K562 (cell line): ENCODE data around the gene YLPM1. TPM values are rescaled to one million over a fixed set of nuclear protein-coding genes. Genes with fewer than 3 reads are reported as not detected.

Experiments used
- CBX3 ChIP-seq, 2 experiments: IDR thresholded peaks; 1 replicate in 1 of 2; 2 replicates in 1 of 2; pipeline ENCODE4 v1.6.1; 2012; ENCODE audit warnings: inconsistent platforms in 2 of 2, low read length in 2 of 2, borderline replicate concordance in 1 of 2, control low read depth in 1 of 2
- CEBPG ChIP-seq, 3 experiments: fragments of 200-800 bp in 1 of 3; sonication (Bioruptor generic) in 1 of 3; sonication (generic) in 1 of 3; formaldehyde crosslinking in 1 of 3; IDR thresholded peaks in 2 of 3; conservative IDR thresholded peaks in 1 of 3; 2 replicates each; pipeline versions ENCODE4 v1.6.1 to v1.8.0; 2016 to 2022; ENCODE audit warnings: missing compliant biosample characterization in 2 of 3, missing genetic modification characterization in 2 of 3, mild to moderate bottlenecking in 1 of 3, missing genetic modification reagents in 1 of 3
- FOS ChIP-seq: IDR thresholded peaks from 3 replicates; pipeline ENCODE4 v1.6.1; 2011; ENCODE audit not compliant: insufficient read length; ENCODE audit errors: extremely low read depth
- GABPA ChIP-seq: fragments of 200-800 bp; sonication (Bioruptor generic); conservative IDR thresholded peaks from 2 replicates; pipeline ENCODE4 v1.6.1; 2016; ENCODE audit warnings: low read depth, missing genetic modification characterization, missing compliant biosample characterization
- GATA2 ChIP-seq: sonication (generic); formaldehyde crosslinking; IDR thresholded peaks from 2 replicates; pipeline ENCODE4 v1.4.0; 2020; ENCODE audit warnings: mild to moderate bottlenecking, missing genetic modification reagents
- IFI16 ChIP-seq: fragments of 250-450 bp; sonication (Bioruptor Pico); IDR thresholded peaks from 2 replicates; pipeline ENCODE4 v2.1.2; 2022; ENCODE audit warnings: mild to moderate bottlenecking, inconsistent platforms
- KAT7 ChIP-seq: sonication (generic); formaldehyde crosslinking; IDR thresholded peaks from 2 replicates; pipeline ENCODE4 v1.8.0; 2022; ENCODE audit warnings: missing genetic modification reagents, mild to moderate bottlenecking, borderline replicate concordance
- KLF1 ChIP-seq: fragments of 450-650 bp; IDR thresholded peaks from 2 replicates; pipeline ENCODE4 v1.6.1; 2016; ENCODE audit warnings: missing genetic modification characterization, missing compliant biosample characterization
- MAZ ChIP-seq, 2 experiments: fragments of 450-650 bp in 1 of 2; sonication (generic) in 1 of 2; formaldehyde crosslinking; IDR thresholded peaks in 1 of 2; conservative IDR thresholded peaks in 1 of 2; 2 replicates each; pipeline versions ENCODE4 v1.4.0 to v1.5.0; 2020; ENCODE audit warnings: mild to moderate bottlenecking in 1 of 2, missing genetic modification reagents in 1 of 2
- NFATC3 ChIP-seq: fragments of 450-650 bp; IDR thresholded peaks from 2 replicates; pipeline ENCODE4 v1.6.1; 2017; ENCODE audit warnings: mild to moderate bottlenecking
- SMC3 ChIP-seq: conservative IDR thresholded peaks from 2 replicates; pipeline ENCODE4 v1.6.1; 2011; ENCODE audit warnings: low read depth, low read length, improper control_type of control experiment; ENCODE audit not compliant: insufficient read depth
- SREBF1 ChIP-seq: fragments of 150-350 bp; IDR thresholded peaks from 2 replicates; pipeline ENCODE4 v1.6.1; 2014; ENCODE audit warnings: antibody characterized with exemption, low read depth, low read length, borderline replicate concordance
- TCF7L2 ChIP-seq: fragments of 150-350 bp; IDR thresholded peaks from 2 replicates; pipeline ENCODE4 v1.6.1; 2016; ENCODE audit warnings: low read depth, mild to moderate bottlenecking, low read length, moderate library complexity
- ZNF583 ChIP-seq: fragments of 250-450 bp; sonication (Bioruptor Pico); IDR thresholded peaks from 2 replicates; pipeline ENCODE4 v1.4.0; 2020
- ZNF79 ChIP-seq: fragments of 250-450 bp; sonication (Bioruptor Pico); IDR thresholded peaks from 2 replicates; pipeline ENCODE4 v1.4.0; 2020; ENCODE audit warnings: low read depth, mild to moderate bottlenecking, moderate library complexity
- polyA plus RNA-seq, 8 experiments: library from polyadenylated mRNA; depleted of rRNA in 4 of 8; stranded (reverse) in 5 of 8; unstranded in 3 of 8; fragments of >200 nt; fragmentation: Nextera tagmentation in 2 of 8; fragmentation: Illumina TruSeq in 1 of 8; extraction: Ambion mirVana in 2 of 8; extraction: Trizol in 1 of 8; gene quantifications; 2 replicates each; pipeline versions ENCODE4 v1.2.1 to v1.2.3, GENCODE V29; 2011 to 2014; ENCODE audit warnings: inconsistent platforms in 1 of 8, missing spikeins in 1 of 8
- total RNA-seq, 7 experiments: library from RNA; depleted of rRNA in 6 of 7; stranded (reverse); fragments of >200 nt in 6 of 7; fragmentation: Illumina TruSeq in 2 of 7; extraction: Trizol in 2 of 7; gene quantifications; 2 replicates each; pipeline versions ENCODE4 v1.2.1 to v1.2.3, GENCODE V29; 2011 to 2021; ENCODE audit warnings: low replicate concordance in 1 of 7
- TF ChIP-seq, protein P1 (sequence below): sonication (generic); IDR thresholded peaks from 2 replicates; pipeline ENCODE4 v1.6.1; 2016
- TF ChIP-seq, protein P2 (sequence below): fragments of 250-450 bp; sonication (Bioruptor Pico); IDR thresholded peaks from 2 replicates; pipeline ENCODE4 v1.8.0; 2022; ENCODE audit warnings: moderate library complexity, mild to moderate bottlenecking, inconsistent platforms
- TF ChIP-seq, protein P3 (sequence below), 2 experiments: fragments of 150-350 bp in 1 of 2; IDR thresholded peaks; 2 replicates each; pipeline ENCODE4 v1.6.1; 2012 to 2016; ENCODE audit warnings: low read depth in 2 of 2, low read length in 2 of 2, mild to moderate bottlenecking in 1 of 2, moderate library complexity in 1 of 2
- TF ChIP-seq, protein P4 (sequence below): fragments of 450-650 bp; IDR thresholded peaks from 2 replicates; pipeline ENCODE4 v1.6.1; 2016; ENCODE audit warnings: low read depth, mild to moderate bottlenecking, moderate library complexity
- TF ChIP-seq, protein P5 (sequence below): fragments of 250-450 bp; sonication (Bioruptor Pico); IDR thresholded peaks from 2 replicates; pipeline ENCODE4 v1.5.1; 2021; ENCODE audit warnings: mild to moderate bottlenecking

Gene YLPM1
- total and polyA plus RNA-seq, 9 of the 15 experiments (the other 6 are each of a cell fraction or from before 2014, with no cell fraction given), result 7.2 to 32.7 (median 14.6) TPM

DNA sequence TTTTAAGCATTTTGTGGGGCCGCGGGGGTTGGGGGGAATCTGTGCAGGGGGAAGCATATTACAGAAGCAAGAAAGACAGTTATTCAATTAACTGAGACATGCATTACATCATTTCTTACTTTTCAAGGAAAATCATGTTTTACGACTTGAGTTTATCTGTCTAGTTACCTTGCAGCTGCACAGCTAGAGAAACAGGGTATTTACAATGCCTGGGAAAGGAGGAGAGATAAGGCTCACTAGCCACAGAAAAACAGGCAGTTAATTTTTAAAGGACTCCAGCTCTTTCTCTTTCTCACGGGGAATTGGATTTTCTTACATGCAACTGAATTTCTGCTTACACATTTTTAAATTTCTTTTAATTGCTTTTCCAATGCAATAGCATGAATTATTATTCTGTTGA is 28.0 kb upstream of the YLPM1 start (continued):
- no peak for TF ChIP-seq ZNF583 (CRISPR knock-in tag)
- TF ChIP-seq, protein P1, sequence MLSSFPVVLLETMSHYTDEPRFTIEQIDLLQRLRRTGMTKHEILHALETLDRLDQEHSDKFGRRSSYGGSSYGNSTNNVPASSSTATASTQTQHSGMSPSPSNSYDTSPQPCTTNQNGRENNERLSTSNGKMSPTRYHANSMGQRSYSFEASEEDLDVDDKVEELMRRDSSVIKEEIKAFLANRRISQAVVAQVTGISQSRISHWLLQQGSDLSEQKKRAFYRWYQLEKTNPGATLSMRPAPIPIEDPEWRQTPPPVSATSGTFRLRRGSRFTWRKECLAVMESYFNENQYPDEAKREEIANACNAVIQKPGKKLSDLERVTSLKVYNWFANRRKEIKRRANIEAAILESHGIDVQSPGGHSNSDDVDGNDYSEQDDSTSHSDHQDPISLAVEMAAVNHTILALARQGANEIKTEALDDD, result peak; percentile 94
- TF ChIP-seq GATA2 (CRISPR knock-in tag), result peak; percentile 88
- TF ChIP-seq IFI16 (CRISPR knock-in tag), result no peak
- TF ChIP-seq, protein P2, sequence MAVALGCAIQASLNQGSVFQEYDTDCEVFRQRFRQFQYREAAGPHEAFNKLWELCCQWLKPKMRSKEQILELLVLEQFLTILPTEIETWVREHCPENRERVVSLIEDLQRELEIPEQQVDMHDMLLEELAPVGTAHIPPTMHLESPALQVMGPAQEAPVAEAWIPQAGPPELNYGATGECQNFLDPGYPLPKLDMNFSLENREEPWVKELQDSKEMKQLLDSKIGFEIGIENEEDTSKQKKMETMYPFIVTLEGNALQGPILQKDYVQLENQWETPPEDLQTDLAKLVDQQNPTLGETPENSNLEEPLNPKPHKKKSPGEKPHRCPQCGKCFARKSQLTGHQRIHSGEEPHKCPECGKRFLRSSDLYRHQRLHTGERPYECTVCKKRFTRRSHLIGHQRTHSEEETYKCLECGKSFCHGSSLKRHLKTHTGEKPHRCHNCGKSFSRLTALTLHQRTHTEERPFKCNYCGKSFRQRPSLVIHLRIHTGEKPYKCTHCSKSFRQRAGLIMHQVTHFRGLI (CRISPR knock-in tag), result no peak
- no peak for TF ChIP-seq ZNF79 (CRISPR knock-in tag)
- no peak for TF ChIP-seq GABPA
- TF ChIP-seq NFATC3, result no peak
- no peak for TF ChIP-seq TCF7L2
- TF ChIP-seq, protein P3, sequence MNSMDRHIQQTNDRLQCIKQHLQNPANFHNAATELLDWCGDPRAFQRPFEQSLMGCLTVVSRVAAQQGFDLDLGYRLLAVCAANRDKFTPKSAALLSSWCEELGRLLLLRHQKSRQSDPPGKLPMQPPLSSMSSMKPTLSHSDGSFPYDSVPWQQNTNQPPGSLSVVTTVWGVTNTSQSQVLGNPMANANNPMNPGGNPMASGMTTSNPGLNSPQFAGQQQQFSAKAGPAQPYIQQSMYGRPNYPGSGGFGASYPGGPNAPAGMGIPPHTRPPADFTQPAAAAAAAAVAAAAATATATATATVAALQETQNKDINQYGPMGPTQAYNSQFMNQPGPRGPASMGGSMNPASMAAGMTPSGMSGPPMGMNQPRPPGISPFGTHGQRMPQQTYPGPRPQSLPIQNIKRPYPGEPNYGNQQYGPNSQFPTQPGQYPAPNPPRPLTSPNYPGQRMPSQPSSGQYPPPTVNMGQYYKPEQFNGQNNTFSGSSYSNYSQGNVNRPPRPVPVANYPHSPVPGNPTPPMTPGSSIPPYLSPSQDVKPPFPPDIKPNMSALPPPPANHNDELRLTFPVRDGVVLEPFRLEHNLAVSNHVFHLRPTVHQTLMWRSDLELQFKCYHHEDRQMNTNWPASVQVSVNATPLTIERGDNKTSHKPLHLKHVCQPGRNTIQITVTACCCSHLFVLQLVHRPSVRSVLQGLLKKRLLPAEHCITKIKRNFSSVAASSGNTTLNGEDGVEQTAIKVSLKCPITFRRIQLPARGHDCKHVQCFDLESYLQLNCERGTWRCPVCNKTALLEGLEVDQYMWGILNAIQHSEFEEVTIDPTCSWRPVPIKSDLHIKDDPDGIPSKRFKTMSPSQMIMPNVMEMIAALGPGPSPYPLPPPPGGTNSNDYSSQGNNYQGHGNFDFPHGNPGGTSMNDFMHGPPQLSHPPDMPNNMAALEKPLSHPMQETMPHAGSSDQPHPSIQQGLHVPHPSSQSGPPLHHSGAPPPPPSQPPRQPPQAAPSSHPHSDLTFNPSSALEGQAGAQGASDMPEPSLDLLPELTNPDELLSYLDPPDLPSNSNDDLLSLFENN (IDR thresholded peaks at IDR 0.05; ENCODE audit: low read depth in 2 of 2, low read length in 2 of 2), result 0 out of 4 replicates have a peak, but pooled peaks of 1 of the 2 experiments have one; percentile 48
- TF ChIP-seq, protein P4, sequence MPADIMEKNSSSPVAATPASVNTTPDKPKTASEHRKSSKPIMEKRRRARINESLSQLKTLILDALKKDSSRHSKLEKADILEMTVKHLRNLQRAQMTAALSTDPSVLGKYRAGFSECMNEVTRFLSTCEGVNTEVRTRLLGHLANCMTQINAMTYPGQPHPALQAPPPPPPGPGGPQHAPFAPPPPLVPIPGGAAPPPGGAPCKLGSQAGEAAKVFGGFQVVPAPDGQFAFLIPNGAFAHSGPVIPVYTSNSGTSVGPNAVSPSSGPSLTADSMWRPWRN, result no peak
- TF ChIP-seq SREBF1, result no peak
- TF ChIP-seq, protein P5, sequence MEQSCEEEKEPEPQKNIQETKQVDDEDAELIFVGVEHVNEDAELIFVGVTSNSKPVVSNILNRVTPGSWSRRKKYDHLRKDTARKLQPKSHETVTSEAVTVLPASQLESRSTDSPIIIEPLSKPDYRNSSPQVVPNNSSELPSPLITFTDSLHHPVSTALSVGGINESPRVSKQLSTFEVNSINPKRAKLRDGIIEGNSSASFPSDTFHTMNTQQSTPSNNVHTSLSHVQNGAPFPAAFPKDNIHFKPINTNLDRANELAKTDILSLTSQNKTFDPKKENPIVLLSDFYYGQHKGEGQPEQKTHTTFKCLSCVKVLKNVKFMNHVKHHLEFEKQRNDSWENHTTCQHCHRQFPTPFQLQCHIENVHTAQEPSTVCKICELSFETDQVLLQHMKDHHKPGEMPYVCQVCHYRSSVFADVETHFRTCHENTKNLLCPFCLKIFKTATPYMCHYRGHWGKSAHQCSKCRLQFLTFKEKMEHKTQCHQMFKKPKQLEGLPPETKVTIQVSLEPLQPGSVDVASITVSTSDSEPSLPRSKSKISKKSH (CRISPR knock-in tag), result no peak
- no peak for TF ChIP-seq KLF1 (tag)
- TF ChIP-seq MAZ (CRISPR knock-in tag; conservative IDR thresholded peaks at IDR 0.05 in 1 of 2, IDR thresholded peaks at IDR 0.05 in 1 of 2), result no peak
- TF ChIP-seq CBX3 (IDR thresholded peaks at IDR 0.05; ENCODE audit: borderline replicate concordance in 1 of 2, low read length in 2 of 2), result no peak
- no peak for TF ChIP-seq CEBPG (CRISPR knock-in tag; IDR thresholded peaks at IDR 0.05)
- TF ChIP-seq CEBPG (tag; conservative IDR thresholded peaks at IDR 0.05 in 1 of 2, IDR thresholded peaks at IDR 0.05 in 1 of 2), result 0 out of 4 replicates have a peak, but pooled peaks of 1 of the 2 experiments have one; percentile 54
- no peak for TF ChIP-seq KAT7 (CRISPR knock-in tag)
- TF ChIP-seq SMC3, result no peak
- no peak for TF ChIP-seq FOS
